Uterus (tissue), 4 donors: ENCODE measurements around the gene FOXP4. TPM values are rescaled to one million over a fixed set of nuclear protein-coding genes. Genes with fewer than 3 reads are reported as not detected.

Experiments used
- DNase-seq, 2 donors: peaks; one replicate each; pipeline ENCODE4 v3.0.0-alpha.2; 2019 to 2020
- H3K27ac ChIP-seq, 2 donors: fragments of 200-600 bp; sonication (generic); 1 replicate in 1 of 2; 2 replicates in 1 of 2; pipeline ENCODE4 v1.5.1; 2016 to 2018
- H3K27me3 ChIP-seq, 2 donors: fragments of 200-600 bp; sonication (generic); one replicate each; pipeline ENCODE4 v1.5.1; 2018 to 2019; ENCODE audit warnings: control low read depth in 1 of 2
- H3K36me3 ChIP-seq, 2 donors: fragments of 200-600 bp; sonication (generic); one replicate each; pipeline ENCODE4 v1.5.1; 2019; ENCODE audit warnings: control low read depth in 1 of 2
- H3K4me1 ChIP-seq, 2 donors: fragments of 200-600 bp; sonication (generic); one replicate each; pipeline ENCODE4 v1.5.1; 2018 to 2019; ENCODE audit warnings: control low read depth in 1 of 2
- H3K4me3 ChIP-seq, 2 donors: fragments of 200-600 bp; sonication (generic); 1 replicate in 1 of 2; 2 replicates in 1 of 2; pipeline ENCODE4 v1.5.1; 2018 to 2019; ENCODE audit warnings: mild to moderate bottlenecking in 1 of 2
- H3K9me3 ChIP-seq, 2 donors: fragments of 200-600 bp; sonication (generic); one replicate each; pipeline ENCODE4 v1.5.1; 2019; ENCODE audit warnings: control low read depth in 1 of 2
- CTCF ChIP-seq, 4 experiments: fragments of 200-600 bp in 2 of 4; fragments of 450-650 bp in 2 of 4; sonication (generic) in 2 of 4; IDR thresholded peaks; one replicate each; pipeline ENCODE4 v1.5.1; 2016 to 2019; ENCODE audit warnings: antibody characterized with exemption in 4 of 4, mild to moderate bottlenecking in 2 of 4, moderate library complexity in 1 of 4
- POLR2A ChIP-seq, 2 donors: fragments of 450-650 bp; IDR thresholded peaks; one replicate each; pipeline ENCODE4 v1.6.1; 2016; ENCODE audit warnings: antibody characterized with exemption in 2 of 2, mild to moderate bottlenecking in 1 of 2, moderate library complexity in 1 of 2
- intact Hi-C: fragments of 100-400 bp; cut with DNase I; formaldehyde crosslinking; loops from one replicate; pipeline ENCODE4 v1.15.1; 2023; ENCODE audit warnings: low total_unique reads
- total RNA-seq, 4 donors: library from RNA; depleted of rRNA in 3 of 4; stranded (reverse); fragments of >200 nt in 3 of 4; gene quantifications; one replicate each; pipeline versions ENCODE4 v1.1.0 to v1.2.4, GENCODE V29; 2014 to 2023
- donor health status: DM: yes; HTN: yes; CAD: no.

The FOXP4 gene
- 10 to 100 TPM in 2 of 4 donors, 1 to 10 TPM in 2; 3.8 to 50.1 (median 9.4) TPM for total RNA-seq

GRCh38 chr6:41545703-41546474, at the start of gene FOXP4:
FOXP4 (plus strand) TSS chr6:41546381; CDS start chr6:41565761, 19,380 bp downstream.
- peak; percentile 88 to 93 for DNase-seq
- peaks cover 3 to 17% of the 10 kb centered on the region in 2 donors for H3K4me1 ChIP-seq
- H3K36me3 ChIP-seq: no peaks in the 10 kb centered on the region
- peak within 1 kb of the TSS; percentile 85 to 90 for H3K27ac ChIP-seq
- TF ChIP-seq POLR2A (IDR thresholded peaks at IDR 0.05) (peak in 1 of 2 donors; percentile 49), CTCF (IDR thresholded peaks at IDR 0.05) (no peak)
- no peaks in the 10 kb centered on the region for H3K9me3 ChIP-seq
- intact Hi-C loops: loop anchor here (5.0 kb wide), 1 partner anchor 39 kb away; no protein-coding TSS in a partner anchor
- H3K27me3 ChIP-seq: no peaks in the 10 kb centered on the region
- H3K4me3 ChIP-seq: peak within 1 kb of the TSS; percentile 72 to 94

DNA sequence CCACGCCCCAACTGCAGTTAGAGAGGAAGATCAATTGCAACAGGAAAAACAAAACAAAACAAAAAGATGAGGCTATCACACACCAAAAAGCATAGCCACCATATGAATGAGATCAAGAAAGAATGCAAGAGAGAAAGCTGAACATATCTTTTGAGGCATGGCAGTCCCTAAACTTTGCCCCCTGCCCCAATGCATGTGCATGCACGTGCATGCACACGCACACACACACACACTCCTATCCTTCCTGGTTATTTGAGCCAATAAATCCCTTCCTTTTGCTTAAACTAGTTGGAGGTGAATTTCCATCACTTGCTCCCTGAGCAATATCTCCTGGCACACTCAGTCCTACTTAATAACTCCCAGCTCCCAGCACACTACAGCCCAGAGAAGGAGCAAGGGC, 48.6 kb upstream of the FOXP4 start:
- no peak overlapping the region for H3K27ac ChIP-seq
- H3K4me1 ChIP-seq: no peaks in the 10 kb centered on the region
- DNase-seq: no peak
- no peak overlapping the region for H3K4me3 ChIP-seq
- no peaks in the 10 kb centered on the region for H3K9me3 ChIP-seq
- H3K27me3 ChIP-seq: no peaks in the 10 kb centered on the region
- no peaks in the 10 kb centered on the region for H3K36me3 ChIP-seq
- intact Hi-C loops: no loop called here
- no peak for TF ChIP-seq POLR2A (IDR thresholded peaks at IDR 0.05)
- no peak for TF ChIP-seq CTCF (IDR thresholded peaks at IDR 0.05)

GRCh38 chr6:41497994-41498393, 48.2 kb upstream of the FOXP4 start:
- peak in 1 of 2 donors; percentile 47 for DNase-seq
- peaks cover 0 to 3% of the 10 kb centered on the region in 2 donors for H3K4me1 ChIP-seq
- no peak overlapping the region for H3K4me3 ChIP-seq
- H3K27ac ChIP-seq: no peak overlapping the region
- no peaks in the 10 kb centered on the region for H3K27me3 ChIP-seq
- H3K36me3 ChIP-seq: no peaks in the 10 kb centered on the region
- H3K9me3 ChIP-seq: no peaks in the 10 kb centered on the region
- intact Hi-C loops: no loop called here
- TF ChIP-seq POLR2A (IDR thresholded peaks at IDR 0.05): no peak
- no peak for TF ChIP-seq CTCF (IDR thresholded peaks at IDR 0.05)

DNA sequence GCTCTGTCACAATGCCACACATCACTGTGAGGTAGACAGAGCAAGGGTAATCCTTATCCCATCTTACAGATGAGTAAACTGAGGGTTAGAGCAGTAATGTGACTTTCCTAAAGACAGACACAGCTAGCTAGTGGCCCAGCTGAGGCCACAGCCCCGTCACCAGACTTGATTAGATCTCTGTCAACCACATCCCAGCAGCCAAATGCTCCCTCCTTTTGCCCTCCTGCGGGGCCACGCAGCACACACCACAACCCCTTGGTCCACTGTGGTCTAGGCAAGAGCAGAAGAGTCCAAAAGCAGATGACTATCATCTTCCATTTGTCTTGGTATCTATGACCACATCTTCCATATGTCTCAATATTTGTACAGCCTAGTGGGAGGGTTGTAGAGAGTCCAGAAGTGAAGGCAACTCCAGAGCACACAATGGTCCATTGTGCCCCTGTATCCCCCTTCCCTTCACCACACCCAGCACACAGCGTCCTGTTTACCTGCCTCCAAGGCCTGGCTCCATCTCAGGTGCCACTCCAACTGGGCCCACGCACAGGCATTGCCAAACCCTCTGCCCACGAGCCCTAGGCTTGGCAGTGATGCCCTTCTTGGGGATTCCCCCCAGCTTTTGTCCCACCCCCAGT, 47.1 kb upstream of the FOXP4 start:
- Histone ChIP-seq H3K27ac (no peak overlapping the region), H3K4me3 (no peak overlapping the region), H3K4me1 (peaks cover 0 to 9% of the 10 kb centered on the region in 2 donors), H3K27me3 (no peaks in the 10 kb centered on the region), H3K36me3 (no peaks in the 10 kb centered on the region), H3K9me3 (no peaks in the 10 kb centered on the region)
- intact Hi-C loops: no loop called here
- TF ChIP-seq POLR2A (IDR thresholded peaks at IDR 0.05) (no peak), CTCF (IDR thresholded peaks at IDR 0.05) (no peak)
- no peak for DNase-seq

DNA sequence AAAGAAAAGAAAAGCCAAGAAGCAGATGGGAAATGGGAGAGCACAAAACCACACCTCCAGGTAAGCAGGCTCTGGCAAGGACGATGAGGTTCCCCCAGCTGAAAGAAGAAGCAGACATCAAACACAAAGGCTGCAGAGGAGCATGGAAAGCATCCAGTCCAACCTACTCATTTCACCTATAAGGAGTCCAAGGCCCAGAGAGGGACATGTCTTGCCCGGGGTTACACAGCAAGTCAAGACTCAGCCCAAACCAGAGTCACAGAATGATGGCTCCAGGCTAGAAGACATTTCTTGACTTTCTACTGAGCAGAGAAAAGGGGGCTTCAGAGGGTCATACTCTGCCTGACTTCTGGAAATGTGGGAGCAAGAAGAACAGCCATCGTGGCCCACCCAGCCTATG, 45.6 kb upstream of the FOXP4 start:
- no peaks in the 10 kb centered on the region for H3K9me3 ChIP-seq
- H3K27me3 ChIP-seq: no peaks in the 10 kb centered on the region
- peaks cover 0 to 12% of the 10 kb centered on the region in 2 donors for H3K4me1 ChIP-seq
- no peak overlapping the region for H3K27ac ChIP-seq
- TF ChIP-seq CTCF (IDR thresholded peaks at IDR 0.05) (no peak), POLR2A (IDR thresholded peaks at IDR 0.05) (no peak)
- no peak for DNase-seq
- H3K36me3 ChIP-seq: no peaks in the 10 kb centered on the region
- no peak overlapping the region for H3K4me3 ChIP-seq
- intact Hi-C loops: no loop called here
